Measurements from ENCODE around the gene CHPF2. TPM values are rescaled to one million over a fixed set of nuclear protein-coding genes. Genes with fewer than 3 reads are reported as not detected.

CHPF2 gene
- total RNA-seq, 2 donors from 2014 or later, result 40.2 to 72.9 TPM

DNA sequence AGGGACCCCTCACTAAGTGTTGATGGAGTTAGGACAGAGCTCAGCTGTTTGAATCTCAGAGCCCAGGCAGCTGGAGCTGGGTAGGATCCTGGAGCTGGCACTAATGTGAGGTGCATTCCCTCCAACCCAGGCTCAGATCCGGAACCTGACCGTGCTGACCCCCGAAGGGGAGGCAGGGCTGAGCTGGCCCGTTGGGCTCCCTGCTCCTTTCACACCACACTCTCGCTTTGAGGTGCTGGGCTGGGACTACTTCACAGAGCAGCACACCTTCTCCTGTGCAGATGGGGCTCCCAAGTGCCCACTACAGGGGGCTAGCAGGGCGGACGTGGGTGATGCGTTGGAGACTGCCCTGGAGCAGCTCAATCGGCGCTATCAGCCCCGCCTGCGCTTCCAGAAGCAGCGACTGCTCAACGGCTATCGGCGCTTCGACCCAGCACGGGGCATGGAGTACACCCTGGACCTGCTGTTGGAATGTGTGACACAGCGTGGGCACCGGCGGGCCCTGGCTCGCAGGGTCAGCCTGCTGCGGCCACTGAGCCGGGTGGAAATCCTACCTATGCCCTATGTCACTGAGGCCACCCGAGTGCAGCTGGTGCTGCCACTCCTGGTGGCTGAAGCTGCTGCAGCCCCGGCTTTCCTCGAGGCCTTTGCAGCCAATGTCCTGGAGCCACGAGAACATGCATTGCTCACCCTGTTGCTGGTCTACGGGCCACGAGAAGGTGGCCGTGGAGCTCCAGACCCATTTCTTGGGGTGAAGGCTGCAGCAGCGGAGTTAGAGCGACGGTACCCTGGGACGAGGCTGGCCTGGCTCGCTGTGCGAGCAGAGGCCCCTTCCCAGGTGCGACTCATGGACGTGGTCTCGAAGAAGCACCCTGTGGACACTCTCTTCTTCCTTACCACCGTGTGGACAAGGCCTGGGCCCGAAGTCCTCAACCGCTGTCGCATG lies 5.2 kb downstream of the CHPF2 start:
- Histone ChIP-seq H3K36me3 (peaks cover 2 to 5% of the 10 kb centered on the region in 2 donors), H3K27ac (no peak overlapping the region), H3K9me3 (no peaks in the 10 kb centered on the region), H3K27me3 (replicated peaks; ENCODE audit: insufficient read depth) (no peaks in the 10 kb centered on the region), H3K4me3 (no peak overlapping the region), H3K4me1 (replicated peaks) (peaks cover 3% of the 10 kb centered on the region)
- 81% methylated on average over 33 of the region's 44 CpGs for WGBS
- no peak for DNase-seq (ENCODE audit: low spot score)
- intact Hi-C loops (cut with DNase I), result no loop called here
- TF ChIP-seq POLR2A (IDR thresholded peaks at IDR 0.05), result no peak
- TF ChIP-seq, protein P1, sequence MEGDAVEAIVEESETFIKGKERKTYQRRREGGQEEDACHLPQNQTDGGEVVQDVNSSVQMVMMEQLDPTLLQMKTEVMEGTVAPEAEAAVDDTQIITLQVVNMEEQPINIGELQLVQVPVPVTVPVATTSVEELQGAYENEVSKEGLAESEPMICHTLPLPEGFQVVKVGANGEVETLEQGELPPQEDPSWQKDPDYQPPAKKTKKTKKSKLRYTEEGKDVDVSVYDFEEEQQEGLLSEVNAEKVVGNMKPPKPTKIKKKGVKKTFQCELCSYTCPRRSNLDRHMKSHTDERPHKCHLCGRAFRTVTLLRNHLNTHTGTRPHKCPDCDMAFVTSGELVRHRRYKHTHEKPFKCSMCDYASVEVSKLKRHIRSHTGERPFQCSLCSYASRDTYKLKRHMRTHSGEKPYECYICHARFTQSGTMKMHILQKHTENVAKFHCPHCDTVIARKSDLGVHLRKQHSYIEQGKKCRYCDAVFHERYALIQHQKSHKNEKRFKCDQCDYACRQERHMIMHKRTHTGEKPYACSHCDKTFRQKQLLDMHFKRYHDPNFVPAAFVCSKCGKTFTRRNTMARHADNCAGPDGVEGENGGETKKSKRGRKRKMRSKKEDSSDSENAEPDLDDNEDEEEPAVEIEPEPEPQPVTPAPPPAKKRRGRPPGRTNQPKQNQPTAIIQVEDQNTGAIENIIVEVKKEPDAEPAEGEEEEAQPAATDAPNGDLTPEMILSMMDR (IDR thresholded peaks at IDR 0.05), result no peak
- TF ChIP-seq POLR2AphosphoS5 (IDR thresholded peaks at IDR 0.05), result no peak

DNA sequence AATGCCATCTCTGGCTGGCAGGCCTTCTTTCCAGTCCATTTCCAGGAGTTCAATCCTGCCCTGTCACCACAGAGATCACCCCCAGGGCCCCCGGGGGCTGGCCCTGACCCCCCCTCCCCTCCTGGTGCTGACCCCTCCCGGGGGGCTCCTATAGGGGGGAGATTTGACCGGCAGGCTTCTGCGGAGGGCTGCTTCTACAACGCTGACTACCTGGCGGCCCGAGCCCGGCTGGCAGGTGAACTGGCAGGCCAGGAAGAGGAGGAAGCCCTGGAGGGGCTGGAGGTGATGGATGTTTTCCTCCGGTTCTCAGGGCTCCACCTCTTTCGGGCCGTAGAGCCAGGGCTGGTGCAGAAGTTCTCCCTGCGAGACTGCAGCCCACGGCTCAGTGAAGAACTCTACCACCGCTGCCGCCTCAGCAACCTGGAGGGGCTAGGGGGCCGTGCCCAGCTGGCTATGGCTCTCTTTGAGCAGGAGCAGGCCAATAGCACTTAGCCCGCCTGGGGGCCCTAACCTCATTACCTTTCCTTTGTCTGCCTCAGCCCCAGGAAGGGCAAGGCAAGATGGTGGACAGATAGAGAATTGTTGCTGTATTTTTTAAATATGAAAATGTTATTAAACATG lies 6.0 kb downstream of the CHPF2 start:
- Histone ChIP-seq H3K4me1 (replicated peaks) (peaks cover 3% of the 10 kb centered on the region), H3K9me3 (no peaks in the 10 kb centered on the region), H3K4me3 (no peak overlapping the region), H3K36me3 (peaks cover 2 to 5% of the 10 kb centered on the region in 2 donors), H3K27ac (no peak overlapping the region), H3K27me3 (replicated peaks; ENCODE audit: insufficient read depth) (no peaks in the 10 kb centered on the region)
- WGBS, result 73% methylated on average over 17 of the region's 17 CpGs
- DNase-seq (ENCODE audit: low spot score), result no peak
- TF ChIP-seq, protein P1 (IDR thresholded peaks at IDR 0.05), result no peak
- TF ChIP-seq POLR2A (IDR thresholded peaks at IDR 0.05), result no peak
- intact Hi-C loops (cut with DNase I), result no loop called here

DNA sequence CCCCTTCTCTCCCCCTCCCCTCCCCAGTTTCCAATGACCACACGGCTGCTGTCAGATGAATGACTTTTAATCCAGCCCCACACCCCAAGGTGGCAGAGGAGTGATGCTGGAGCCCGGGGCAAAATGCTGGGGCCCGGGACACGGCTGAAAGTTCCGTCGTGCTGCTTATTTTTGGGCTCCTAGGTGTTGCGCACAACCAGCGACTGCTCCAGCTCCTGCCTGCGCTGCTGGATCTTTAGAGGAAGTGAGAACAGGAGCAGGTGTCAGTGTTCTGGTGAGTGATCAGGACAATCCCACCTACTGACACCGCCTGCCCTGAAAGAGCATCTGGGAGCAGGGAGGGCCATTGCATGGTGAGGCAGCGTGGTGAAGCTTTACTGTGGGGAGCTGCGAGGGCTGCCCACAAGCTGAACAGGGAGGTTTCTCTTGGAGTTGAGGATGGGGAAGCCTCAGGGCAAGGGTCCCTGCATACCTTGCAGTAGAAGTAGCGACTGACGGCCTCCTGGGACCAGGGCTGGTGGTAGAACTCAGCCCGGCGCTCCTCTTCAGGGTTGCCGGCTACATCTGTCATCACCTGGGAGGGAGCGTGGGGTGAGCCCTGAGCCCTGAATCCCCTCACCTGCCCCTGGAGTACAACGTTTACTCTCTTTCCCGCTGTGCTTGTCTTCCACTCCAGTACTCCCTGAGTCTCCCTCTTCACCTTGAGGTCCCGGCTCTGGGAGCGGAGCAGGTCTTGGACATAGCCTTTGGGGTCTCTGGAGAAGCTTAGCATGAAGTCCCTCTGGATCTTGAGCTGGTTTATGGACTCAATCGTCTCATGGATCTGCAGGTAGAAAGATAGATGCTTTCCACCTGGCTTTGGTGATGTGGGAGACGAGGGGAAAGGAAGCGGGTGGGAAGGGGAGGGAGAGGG lies 6.9 kb downstream of the CHPF2 start:
- Histone ChIP-seq H3K27ac (no peak overlapping the region), H3K4me1 (replicated peaks) (no peaks in the 10 kb centered on the region), H3K27me3 (replicated peaks; ENCODE audit: insufficient read depth) (no peaks in the 10 kb centered on the region), H3K36me3 (peaks cover 2 to 5% of the 10 kb centered on the region in 2 donors), H3K9me3 (no peaks in the 10 kb centered on the region), H3K4me3 (no peak overlapping the region)
- WGBS, result 85% methylated on average over 23 of the region's 25 CpGs
- DNase-seq (ENCODE audit: low spot score), result no peak
- TF ChIP-seq POLR2AphosphoS5 (IDR thresholded peaks at IDR 0.05) (no peak), POLR2A (IDR thresholded peaks at IDR 0.05) (no peak)
- TF ChIP-seq, protein P1 (IDR thresholded peaks at IDR 0.05), result no peak
- intact Hi-C loops (cut with DNase I), result no loop called here

DNA sequence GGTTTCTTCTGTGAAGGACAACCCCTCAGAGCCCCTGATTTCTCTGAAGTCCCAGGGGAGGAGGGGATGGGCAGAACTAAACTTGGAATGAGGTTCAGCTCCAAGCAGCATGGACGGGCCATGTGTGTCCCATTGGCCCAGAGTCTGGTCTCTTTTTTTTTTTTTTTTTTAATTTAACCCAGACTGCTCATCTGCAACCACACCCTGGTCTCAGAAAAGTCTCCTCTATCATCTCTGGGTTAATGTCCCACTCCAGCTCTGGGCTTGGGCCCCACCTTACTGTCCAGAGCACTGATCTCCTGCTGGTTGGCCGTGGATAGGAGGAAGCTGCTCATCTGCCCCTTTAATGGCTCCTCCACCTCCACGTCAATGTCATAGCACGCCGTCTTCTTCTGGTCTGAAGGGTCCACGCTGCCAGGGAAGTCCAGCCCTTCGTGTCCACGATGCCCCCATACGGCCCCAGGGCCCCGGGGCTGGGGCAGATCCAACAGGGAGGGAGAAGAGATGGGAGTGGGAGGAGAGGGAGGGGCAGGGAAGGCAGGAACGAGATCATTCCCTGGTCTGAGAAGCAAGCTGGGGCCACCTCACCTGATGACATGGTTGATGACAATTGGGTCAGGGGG lies 7.7 kb downstream of the CHPF2 start:
- TF ChIP-seq, protein P1 (IDR thresholded peaks at IDR 0.05), result no peak
- TF ChIP-seq POLR2A (IDR thresholded peaks at IDR 0.05), result no peak
- no peak for TF ChIP-seq POLR2AphosphoS5 (IDR thresholded peaks at IDR 0.05)
- Histone ChIP-seq H3K4me1 (replicated peaks) (no peaks in the 10 kb centered on the region), H3K9me3 (no peaks in the 10 kb centered on the region), H3K27ac (no peak overlapping the region), H3K36me3 (peaks cover 2 to 5% of the 10 kb centered on the region in 2 donors), H3K4me3 (no peak overlapping the region), H3K27me3 (replicated peaks; ENCODE audit: insufficient read depth) (no peaks in the 10 kb centered on the region)
- 52% methylated on average over 11 of the region's 11 CpGs for WGBS
- DNase-seq (ENCODE audit: low spot score), result no peak
- intact Hi-C loops (cut with DNase I), result no loop called here

Data from prostate gland (tissue), 2 donors.